Endometrial microvascular endothelial cells (primary cell): ENCODE results near the gene PCDH20. TPM values are rescaled to one million over a fixed set of nuclear protein-coding genes. Genes with fewer than 3 reads are reported as not detected.

Source experiments
- in situ Hi-C: cut with HindIII; loops from 2 replicates; pipeline ENCODE4 v1.10.0; 2017; ENCODE audit warnings: low sequenced_read_pairs, low pct_unique_long_range_greater_than_20kb; ENCODE audit errors: inconsistent ontology term
- total RNA-seq: library from RNA; depleted of rRNA; stranded (reverse); fragments of >200 nt; gene quantifications from one replicate; pipeline ENCODE4 v1.2.3, GENCODE V29; 2015; ENCODE audit errors: inconsistent ontology term

The PCDH20 gene, protein sequence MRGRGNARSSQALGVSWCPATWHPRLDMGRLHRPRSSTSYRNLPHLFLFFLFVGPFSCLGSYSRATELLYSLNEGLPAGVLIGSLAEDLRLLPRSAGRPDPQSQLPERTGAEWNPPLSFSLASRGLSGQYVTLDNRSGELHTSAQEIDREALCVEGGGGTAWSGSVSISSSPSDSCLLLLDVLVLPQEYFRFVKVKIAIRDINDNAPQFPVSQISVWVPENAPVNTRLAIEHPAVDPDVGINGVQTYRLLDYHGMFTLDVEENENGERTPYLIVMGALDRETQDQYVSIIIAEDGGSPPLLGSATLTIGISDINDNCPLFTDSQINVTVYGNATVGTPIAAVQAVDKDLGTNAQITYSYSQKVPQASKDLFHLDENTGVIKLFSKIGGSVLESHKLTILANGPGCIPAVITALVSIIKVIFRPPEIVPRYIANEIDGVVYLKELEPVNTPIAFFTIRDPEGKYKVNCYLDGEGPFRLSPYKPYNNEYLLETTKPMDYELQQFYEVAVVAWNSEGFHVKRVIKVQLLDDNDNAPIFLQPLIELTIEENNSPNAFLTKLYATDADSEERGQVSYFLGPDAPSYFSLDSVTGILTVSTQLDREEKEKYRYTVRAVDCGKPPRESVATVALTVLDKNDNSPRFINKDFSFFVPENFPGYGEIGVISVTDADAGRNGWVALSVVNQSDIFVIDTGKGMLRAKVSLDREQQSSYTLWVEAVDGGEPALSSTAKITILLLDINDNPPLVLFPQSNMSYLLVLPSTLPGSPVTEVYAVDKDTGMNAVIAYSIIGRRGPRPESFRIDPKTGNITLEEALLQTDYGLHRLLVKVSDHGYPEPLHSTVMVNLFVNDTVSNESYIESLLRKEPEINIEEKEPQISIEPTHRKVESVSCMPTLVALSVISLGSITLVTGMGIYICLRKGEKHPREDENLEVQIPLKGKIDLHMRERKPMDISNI
- total RNA-seq, result not detected

DNA sequence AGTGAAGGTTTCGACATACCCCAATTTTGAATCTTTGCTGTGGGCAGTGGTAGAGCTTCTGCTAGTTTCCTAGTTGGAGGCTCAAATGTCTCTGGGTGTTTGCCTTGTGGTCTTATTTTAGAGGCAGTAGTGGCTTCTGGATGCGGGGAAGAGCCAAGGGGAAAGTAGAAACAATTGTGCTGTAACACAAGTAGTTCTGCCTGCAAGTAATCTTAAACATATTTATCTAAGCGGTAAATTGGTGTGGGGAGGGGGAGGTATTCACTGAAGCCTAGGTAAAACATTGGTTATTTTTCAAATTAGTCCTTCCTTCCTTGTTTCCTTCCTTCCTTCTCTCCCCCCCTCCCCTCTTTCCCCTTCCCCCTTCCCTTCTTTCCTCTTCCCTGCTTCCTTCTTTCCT, at the start of gene PCDH20:
PCDH20 (minus strand) TSS at position 101 of the 400 bp plus-strand sequence. CDS start 691 bp downstream, outside the sequence.
- in situ Hi-C loops, result no loop called here

DNA sequence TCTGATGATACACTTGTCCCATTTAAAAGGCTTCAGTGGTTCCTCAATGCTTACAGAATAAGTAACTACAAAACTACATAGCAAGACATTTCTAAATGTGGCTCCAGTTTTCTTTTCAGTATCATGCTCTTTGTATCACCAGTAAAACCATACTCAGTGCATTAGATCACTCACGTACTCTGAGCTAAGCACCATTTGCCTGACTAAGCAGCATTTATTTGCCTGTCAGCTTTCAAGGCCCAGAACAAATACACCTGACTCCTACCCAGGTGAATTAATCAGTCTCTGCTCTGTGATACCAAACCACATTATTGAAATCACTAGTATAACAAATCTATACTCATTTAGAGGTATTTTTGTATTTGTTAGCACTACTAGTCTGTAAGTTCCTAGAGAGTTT, 47.4 kb upstream of the PCDH20 start:
- in situ Hi-C loops, result no loop called here

DNA sequence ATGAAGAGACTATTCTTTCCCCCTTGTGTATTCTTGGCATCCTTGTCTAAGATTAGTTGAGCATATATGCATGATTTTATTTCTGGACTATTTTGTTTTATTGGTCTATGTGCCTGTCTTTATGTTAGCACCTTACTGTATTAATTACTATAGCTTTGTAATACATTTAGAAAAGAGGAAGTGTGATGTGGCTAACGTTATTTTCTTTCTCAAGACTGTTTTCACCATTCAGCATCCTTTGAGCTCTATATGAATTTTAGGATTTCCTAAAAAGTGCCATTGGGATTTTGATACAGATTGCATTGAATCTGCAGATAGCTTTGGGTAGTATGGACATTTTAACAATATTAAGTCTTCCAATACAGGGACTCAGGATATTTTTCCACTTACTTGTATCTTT, 37.5 kb upstream of the PCDH20 start:
- in situ Hi-C loops, result no loop called here

DNA sequence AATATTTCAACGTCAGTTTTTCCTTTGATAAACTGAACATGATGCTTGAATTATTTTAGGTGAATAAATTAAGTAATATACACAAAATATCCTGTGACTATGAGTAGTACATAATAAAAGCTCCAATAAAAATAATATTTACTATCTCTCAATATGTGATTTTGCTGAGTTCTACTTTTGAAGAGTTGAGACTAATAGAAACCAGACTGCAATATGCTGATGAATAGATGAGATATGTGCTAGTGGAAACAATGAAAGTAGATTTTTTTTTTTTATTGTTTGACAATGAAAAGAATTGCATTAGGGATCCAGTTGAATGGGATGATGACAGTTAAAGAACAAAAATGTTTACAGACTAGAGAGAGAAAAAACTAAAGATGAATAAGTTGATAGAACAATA, 16.4 kb upstream of the PCDH20 start:
- in situ Hi-C loops, result no loop called here

DNA sequence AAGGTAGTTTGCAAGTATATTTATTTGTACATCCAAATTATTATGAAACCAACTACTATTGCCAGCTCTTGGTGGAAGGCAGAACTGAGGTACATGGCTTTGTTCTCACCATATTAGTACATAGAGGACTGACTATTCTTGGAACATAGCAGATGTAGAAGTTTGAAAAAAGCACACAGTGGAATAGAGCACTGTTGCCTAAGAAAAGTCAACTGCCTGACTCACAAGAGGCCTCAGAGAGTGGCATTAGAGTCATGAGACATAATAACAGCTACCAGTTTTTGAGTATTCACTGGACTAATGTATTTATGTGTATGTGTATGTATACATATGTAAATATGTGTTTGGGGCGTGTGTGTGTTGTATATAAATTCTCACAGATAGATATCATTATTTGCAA, 8.3 kb upstream of the PCDH20 start:
- in situ Hi-C loops, result no loop called here

DNA sequence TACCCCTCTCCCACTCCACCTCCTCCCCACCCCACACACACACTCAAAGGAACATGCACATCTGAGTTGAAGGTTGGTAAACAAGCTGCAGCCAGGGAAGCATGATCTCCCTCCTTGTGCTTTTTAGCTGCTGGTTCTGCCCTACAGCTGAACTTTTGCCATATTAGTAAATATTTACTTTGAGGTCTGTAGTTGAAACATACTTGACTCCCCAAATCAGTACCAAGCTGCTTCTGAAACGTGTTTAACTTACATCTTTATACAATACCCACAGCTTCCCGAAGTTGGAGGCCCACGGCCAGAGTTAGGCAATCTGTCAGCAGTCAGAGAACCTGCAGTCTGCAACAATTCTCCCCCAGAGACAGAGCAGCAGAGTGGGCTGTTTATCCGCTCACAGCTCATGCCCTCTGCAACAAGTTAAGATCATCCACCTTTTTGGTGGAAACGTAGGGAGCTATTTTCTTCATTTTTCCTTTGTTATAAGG, 1.5 kb upstream of the PCDH20 start:
- in situ Hi-C loops, result no loop called here

DNA sequence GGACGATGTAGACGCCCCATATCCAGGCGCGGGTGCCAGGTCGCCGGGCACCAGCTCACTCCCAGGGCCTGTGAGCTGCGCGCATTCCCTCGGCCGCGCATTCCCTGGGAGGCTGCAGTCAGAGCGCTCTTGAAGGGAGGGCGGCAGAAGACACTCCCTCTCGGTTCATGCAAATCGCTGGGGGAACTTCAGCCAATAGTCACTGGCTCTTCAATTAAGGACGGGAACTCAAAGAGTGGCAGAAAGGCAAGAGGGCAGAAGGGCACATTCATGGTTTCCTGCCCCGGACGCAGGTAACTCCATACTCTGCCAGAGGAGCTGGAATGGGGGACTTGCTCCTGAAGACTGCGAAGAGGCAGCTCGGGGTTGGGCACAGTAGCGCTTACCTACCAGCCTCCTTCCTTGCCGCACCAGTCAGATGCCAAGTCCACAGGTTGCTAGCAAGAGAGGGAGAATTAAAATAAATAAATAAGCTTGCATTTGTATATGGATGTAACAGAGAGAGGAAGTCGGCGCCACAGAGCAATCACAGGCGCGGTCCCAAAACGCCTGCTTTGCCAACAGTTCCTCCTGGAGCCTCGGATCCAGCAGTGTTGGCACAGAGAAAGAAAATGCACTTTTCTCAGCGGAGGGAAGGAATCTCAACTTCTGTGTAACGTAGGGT, 459 bp downstream of the PCDH20 start:
- in situ Hi-C loops, result no loop called here

DNA sequence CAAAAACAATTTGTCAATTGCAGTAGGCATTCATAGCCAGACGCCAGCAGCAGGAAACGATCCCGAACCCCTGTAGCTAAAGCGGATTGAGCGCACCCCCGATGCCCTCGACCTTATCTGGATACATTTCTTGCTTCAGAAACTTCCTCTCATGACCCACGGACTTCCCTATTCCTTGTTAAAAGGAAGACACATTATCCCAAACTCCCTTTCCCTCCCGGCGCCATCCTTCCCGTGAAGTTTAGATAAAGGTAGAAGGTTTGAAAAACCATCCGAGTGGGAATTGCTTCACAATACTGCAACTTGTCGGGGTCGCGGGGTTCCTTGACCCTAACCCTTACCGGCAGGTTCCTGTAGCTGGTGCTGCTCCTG, 977 bp downstream of the PCDH20 start:
- in situ Hi-C loops, result no loop called here

DNA sequence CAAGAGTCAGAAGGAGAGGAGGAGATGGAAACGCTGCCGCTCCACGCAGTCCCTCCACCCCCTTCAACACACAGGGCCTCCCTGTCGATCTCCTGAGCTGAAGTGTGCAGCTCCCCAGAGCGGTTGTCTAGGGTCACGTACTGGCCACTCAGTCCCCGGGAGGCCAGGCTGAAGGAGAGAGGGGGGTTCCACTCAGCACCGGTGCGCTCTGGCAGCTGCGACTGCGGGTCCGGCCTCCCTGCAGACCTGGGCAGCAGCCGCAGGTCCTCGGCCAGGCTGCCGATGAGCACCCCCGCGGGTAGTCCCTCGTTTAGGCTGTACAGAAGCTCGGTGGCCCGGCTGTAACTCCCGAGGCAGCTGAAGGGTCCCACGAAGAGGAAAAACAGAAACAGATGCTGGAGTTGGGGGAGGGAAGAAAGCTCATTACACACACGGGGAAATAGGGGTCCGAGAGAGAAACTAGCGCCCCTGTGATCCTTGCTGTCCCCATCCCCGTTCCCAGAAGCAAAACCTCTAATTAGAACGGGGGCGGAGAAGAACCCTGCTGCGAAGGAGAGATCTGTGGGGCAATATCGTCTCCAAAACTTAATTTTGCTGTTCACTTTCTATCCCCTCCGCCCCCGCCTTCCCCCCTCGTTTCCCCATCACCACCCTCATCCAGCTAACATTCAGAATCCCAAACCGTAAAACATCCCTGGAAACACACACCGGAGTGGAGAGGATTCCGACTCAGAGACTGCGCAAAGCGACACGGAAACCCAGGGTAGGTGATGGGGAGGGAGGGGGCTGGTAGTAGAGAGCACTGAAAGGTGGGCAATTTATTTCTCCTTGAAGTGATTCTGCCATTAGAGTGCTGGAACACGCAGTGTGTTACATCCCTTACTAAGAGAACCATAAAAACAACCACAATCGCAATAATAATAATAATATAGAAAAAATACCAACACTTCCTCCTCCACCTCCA, 1.8 kb downstream of the PCDH20 start:
- in situ Hi-C loops, result no loop called here

DNA sequence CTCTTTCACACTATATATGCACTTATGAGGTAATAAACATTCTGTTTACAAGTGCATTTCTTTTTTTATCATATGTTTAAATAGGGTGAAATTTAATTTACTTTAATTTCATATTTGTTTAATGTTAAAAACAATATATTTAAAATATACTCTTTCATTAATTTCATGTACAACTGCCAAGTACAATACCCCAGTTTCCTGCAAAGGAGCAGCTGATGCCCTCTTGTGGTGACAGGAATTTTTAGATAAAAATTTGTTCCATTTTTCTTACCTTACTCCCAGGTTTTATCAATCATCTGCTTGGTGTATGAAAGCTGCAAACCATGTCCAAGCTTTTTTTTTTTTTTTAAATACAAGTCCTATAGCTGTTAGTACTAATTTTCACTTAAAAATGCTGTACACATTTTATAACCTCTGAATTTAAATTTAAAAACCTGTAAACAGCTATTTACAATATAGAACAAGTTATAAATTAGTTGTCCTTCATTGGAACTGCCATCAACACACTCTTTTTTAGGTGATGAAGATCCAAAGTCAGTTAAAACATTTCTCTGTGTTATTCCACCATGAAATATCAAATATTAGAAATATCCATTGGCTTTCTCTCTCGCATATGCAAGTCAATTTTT, 4.9 kb downstream of the PCDH20 start:
- in situ Hi-C loops, result no loop called here

DNA sequence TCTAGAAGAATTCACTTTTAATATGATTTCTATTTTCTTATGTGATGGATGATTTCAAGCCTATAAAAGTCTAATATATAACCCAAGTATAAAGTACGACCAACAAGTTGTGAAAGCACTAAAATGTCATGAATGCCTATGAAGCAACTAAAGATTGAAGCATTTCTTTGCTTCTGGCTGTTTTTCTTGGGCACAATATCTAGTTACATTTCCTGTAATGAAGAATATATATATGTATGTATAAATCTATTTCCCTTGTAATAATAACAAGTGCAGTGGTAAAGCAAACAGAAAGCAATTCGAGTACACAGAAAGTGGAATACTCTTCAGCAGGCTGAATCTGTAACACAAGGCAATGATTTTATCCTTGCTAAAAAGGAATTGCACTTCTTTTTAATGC, 5.4 kb downstream of the PCDH20 start:
- in situ Hi-C loops, result no loop called here

DNA sequence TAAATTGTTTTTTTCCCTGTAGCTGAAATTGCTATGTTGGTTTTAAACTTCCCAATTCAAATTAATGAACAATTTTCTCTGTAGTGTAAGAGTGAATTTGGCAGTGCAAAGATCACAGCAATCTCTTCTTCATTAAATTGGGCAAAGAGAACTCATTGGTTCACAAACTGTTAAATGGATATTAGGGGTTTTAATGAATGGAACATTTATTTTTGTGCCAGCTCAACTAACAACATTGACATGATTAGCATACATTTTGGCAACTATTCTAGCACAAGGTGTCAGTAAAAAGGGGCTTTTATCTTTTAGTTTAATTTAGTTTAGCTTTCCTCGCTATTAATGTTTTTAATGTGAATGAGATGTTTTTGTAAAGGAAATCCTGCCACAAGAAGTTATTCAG, 7.1 kb downstream of the PCDH20 start:
- in situ Hi-C loops, result no loop called here

DNA sequence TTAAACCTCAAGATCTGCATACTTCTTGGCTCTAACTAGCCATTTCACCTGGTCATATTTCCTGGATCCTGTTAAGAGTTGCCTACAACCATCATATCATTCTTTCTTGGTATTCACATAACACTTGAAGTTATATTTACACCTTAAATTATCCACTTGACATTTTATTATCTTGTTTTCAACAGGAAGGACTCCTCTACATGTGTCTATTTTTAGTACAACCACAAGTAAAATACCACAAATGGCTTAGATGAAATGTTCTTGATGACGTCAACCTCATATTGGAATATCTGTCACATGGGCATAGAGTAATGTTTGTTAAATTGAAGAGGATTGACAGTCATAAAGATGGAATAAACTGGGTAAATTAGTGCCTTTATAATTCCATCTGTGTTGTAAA, 9.4 kb downstream of the PCDH20 start:
- in situ Hi-C loops, result no loop called here

DNA sequence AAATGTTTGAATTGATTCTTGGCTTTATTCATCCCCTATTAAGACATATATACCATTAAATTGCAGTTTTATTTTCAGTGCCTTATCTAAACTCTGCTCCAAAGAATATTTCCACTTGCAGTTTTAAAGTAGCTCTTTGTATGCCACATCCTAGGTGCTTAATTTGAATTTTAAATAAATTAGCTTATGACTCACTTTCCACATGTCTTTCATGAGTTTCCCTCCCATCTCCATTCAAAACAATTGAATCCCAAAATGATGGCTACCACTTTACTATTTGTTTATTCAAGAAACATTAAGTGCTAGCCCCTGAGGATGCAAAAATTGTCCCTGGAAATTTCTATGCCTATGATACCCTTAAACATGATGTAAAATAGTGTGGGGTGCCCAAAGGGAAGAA, 19.5 kb downstream of the PCDH20 start:
- in situ Hi-C loops, result no loop called here

DNA sequence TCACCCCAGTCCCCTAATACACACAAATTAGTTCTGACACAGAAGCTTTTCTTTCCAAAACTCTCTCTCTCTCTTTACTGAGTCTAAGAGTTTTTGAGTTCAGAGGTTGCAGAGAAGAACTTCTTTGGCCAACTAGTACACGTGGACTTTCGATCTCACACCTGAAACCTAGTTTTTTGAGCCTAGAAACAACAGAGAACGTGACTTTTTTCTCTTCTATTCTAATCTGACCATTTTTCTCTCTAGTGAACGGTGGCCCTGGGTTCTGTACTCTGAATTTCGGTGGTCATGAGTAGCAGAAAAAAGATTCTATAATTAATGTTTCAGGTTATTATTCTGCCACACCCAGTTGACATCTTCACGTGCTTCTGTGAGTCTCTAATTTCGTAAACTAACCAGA, 24.2 kb downstream of the PCDH20 start:
- in situ Hi-C loops, result no loop called here

DNA sequence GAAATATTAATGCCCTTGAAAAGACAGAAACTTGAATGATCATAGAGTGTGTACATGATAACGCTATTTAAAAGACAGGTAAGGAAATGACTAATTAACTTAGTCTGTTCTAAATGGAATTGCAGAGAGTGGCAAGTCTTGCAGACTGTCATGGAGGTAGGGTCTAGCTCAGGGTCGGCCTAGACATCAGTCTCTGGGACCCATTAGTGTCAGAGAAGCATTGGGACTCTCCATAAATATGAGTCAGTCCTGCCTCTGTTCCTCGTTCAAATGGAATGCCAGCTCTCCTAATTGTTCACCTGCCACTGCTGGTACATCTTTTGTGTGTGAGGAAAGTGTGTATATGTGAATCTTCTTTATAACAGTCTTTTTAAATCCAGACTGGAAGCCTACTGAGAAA, 28.0 kb downstream of the PCDH20 start:
- in situ Hi-C loops, result no loop called here

DNA sequence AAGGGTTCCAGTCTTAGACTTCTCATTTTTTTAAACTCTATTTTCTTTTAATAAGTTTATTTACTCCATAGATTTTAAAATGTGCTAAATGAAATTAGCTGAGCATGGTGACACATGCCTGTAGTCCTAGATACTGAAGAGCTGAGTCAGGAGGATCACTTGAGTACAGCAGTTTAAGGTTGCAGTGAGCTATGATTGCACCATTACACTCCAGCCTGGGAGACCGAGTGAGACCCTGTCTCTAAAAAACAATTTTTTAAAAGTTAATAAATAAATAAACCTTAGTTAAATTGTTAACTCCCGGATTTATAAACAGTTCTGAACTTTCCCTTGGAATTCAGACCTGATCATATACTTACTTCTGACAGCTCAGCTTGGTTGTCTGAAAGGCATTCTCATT, 32.5 kb downstream of the PCDH20 start:
- in situ Hi-C loops, result no loop called here

DNA sequence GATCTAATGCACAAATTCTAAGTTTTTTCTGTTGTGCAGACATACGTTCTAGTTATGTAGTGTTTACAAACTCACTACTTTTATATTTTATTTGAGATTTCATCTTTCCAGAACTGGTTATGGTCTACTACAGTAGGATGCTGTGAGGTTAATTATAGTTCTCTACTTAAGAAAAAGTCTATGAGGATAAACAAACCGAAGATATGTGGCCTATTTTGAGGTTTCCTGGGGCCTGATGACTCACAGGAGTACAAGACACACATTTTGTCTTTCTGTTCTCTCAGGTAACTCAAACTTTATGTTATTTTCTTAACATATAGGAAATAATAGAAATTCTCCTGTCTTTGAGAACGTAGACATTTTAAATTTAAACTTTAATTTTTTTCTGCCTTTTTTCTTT, 45.1 kb downstream of the PCDH20 start:
- in situ Hi-C loops, result no loop called here
